GM18499 (cell line): ENCODE results near the gene ENPEP.
"Not testable (repeated sequence)": the region's sequence is repeated elsewhere in the genome, so short reads cannot be mapped to it uniquely, and the experiment has no call there.

Experiments used
- ATAC-seq: cut with Tn5 transposase; IDR thresholded peaks from one replicate; pipeline ENCODE4 v1.9.1; 2021; ENCODE audit warnings: moderate number of reproducible peaks; ENCODE audit not compliant: insufficient read depth, unreplicated experiment

ENPEP gene

DNA sequence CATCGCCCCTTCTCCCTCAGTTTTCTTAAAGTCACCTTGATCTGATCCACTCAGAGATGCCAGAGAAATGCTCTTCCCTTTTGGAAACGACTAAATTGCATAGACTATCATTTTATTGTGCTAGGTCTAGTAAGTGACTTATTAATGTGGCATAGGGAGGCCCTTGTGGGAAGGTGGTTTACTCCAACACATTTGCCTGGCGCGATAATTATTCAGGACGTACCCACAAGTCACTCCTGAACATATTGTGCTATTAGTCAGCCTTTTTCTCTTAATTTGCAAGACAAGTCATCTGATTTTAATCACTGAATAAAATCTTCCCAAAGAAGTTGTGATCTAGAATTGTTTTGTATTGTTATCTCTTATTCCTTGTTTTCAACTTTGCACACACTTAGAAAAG lies 7.6 kb downstream of the ENPEP start:
- no peak for ATAC-seq

- ATAC-seq, result peak; percentile 99
These were observed 8.1 kb downstream of the ENPEP start for GRCh38 chr4:110484029-110484428.

- ATAC-seq, result peak; percentile 24
These were observed 8.8 kb downstream of the ENPEP start for GRCh38 chr4:110484767-110485166.

GRCh38 chr4:110485452-110485851 lies 9.5 kb downstream of the ENPEP start:
- no peak for ATAC-seq

- no peak for ATAC-seq
These were observed 10.3 kb downstream of the ENPEP start for GRCh38 chr4:110486256-110486655.

DNA sequence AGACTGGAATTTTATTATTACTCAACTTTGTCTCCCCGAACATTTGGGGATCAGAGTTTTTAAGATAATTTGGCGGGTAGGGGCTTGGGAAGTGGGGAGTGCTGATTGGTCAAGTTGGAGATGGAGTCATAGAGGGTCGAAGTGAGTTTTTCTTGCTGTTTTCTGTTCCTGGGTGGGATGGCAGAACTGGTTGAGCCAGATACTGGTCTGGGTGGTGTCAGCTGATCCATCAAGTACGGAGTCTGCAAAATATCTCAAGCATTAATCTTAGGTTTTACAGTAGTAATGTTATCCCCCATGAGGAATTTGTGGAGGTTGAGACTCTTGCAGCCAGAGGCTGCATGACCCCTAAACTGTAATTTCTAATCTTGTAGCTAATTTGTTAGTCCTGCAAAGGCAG lies 10.9 kb downstream of the ENPEP start:
- ATAC-seq, result not testable (repeated sequence)

DNA sequence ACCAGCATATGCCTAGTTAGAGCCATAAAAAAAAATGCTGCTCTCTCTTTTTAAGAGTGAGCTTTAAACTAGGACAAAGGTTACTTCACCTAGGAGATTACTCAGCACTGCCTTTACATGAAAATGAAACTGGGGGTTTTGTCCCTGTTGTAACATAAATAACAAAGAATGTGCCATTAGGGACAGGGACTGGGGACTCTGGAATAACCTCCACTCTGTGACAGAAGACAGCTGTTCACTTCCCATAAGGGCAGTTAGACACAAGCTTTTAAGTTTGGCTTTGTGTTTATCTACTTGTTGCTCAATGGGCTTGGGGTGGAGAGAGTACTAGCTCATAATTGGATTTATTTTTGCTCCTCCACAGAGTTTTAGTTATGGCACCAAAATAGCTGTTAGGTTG lies 11.9 kb downstream of the ENPEP start:
- no peak for ATAC-seq

- no peak for ATAC-seq
These were observed 14.1 kb downstream of the ENPEP start for GRCh38 chr4:110489901-110490508.

DNA sequence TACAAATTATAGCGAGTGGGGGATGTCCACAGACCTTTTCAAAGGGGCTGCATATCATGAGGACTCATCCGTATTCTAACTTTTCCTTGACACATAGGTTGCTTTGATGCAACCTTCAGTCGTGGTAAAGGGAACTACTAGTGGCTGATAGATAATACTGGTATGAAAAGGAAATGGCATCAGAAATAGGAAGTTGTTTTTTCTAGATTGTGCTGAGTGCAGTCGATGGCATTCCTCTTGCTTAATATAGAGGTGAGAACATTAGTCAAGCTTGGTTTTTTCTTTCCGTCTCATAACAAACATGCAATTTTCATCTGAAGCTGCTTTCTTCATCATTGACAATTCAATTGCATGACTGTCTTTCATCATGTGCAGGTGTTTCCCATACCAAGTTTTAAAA lies 16.6 kb downstream of the ENPEP start:
- ATAC-seq, result no peak

DNA sequence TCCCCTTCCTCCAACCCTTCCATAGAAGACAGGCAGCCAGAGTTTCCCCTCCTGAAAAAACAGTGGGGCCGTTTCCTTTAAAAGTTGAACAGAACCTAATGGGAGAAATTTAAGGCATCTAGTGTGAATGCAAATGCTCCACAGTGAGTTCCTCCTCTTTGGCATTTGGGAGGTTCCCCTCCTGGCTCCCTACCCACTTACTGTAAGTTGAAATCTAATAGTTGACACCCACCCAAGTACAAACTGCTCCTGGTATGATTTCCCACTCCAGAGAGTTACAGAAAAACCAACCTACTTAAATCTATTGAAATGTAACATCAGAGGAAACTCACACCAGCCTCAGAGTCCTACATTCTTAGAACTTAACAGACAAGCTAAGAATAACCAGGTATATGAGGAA lies 17.6 kb downstream of the ENPEP start:
- ATAC-seq, result no peak

- no peak for ATAC-seq
These were observed 22.5 kb downstream of the ENPEP start for GRCh38 chr4:110498420-110498819.

DNA sequence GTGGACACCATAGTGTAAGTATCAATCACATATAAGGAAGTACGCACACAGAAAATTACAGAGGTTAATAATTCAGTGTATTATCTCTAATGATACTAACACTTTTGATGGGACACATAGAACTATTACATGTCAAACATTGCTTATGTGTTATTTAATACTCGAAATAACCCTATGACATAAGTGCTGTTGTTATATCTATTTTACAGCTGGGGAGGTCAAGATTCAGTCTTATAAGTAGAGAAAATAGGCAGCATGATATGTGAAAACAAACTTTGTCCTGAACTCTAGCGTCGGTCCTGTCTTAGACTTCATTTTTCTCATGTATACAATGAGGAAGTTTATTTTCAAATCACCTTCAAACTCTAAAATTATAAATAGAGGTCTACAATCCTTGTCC lies 23.2 kb downstream of the ENPEP start:
- ATAC-seq, result no peak

DNA sequence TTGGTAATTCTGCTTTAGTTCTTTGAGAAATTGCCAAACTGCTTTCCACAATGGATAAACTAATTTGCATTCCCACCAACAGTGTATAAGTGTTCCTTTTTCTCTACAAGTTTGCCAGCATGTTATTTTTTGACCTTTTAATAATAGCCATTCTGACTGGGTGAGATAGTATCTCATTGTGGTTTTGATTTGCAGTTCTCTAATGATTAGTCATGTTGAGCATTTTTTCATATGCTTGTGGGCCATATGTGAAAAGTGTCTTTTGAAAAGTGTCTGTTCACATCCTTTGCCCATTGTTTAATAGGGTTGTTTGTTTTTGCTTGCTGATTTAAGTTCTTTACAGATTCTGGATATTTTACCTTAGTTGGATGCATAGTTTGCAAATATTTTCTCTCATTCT lies 25.9 kb downstream of the ENPEP start:
- no peak for ATAC-seq

- no peak for ATAC-seq
These were observed 27.5 kb downstream of the ENPEP start for GRCh38 chr4:110503270-110504083.

GRCh38 chr4:110504084-110504435 lies 28.1 kb downstream of the ENPEP start:
- no peak for ATAC-seq

DNA sequence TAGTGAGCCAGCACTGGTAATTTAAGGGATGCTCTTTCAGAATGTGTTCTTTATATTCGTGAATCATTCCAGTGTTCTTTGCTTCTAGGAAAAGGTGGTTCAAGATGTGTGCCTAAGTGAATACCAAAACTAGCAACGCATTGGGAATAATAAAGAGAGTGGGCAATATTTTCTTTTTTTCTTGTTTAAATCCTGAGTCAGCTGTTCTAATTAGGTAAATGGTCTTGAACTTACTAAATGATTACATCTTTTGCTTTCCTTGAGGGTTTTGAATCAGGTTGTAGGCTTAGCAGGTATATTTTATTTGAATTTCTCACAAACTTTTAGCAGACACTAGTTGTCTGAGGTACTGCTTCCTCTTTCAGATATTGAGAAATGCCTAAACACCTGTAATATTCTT lies 29.5 kb downstream of the ENPEP start:
- no peak for ATAC-seq

DNA sequence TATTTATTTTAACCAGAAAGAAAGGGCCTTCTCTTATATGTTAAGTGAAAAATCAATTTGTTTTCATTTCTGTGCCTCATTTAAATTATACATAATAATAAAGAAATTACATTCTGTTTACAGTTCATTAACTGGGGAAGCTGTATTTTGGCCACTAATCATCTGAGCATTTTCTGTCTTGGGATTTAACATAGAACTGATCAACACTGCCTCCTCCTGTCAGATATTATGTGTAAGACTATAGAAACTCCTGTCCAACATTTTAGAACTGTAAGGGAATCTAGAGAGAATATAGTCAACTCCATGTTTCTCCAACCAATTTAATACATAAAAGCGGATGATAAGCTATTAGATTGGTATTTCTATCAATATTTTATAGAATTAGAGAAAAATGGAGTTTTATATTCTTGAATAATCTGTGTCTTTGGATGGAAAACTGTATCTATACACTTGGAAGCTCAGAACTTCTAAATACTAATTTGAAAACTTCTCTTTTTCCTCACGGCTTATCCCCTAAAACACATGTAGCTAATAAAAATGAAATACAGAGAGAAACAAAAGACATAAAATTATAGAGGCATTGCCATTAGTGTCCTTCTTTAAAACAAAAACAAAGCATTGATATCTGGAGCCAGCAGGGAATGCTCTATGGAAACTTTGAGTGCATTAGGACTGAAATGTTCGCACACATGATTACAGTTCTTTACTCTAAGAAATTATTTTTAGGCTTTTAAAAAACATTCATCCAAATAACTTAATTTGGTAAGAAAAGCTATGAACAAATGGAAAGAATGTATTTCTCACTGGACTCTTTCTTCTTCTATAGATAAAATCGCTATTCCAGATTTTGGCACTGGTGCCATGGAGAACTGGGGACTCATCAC lies 33.1 kb downstream of the ENPEP start:
- ATAC-seq, result no peak

GRCh38 chr4:110510277-110510676 lies 34.3 kb downstream of the ENPEP start:
- ATAC-seq, result no peak

- no peak for ATAC-seq
These were observed 35.1 kb downstream of the ENPEP start for GRCh38 chr4:110510955-110511544.

DNA sequence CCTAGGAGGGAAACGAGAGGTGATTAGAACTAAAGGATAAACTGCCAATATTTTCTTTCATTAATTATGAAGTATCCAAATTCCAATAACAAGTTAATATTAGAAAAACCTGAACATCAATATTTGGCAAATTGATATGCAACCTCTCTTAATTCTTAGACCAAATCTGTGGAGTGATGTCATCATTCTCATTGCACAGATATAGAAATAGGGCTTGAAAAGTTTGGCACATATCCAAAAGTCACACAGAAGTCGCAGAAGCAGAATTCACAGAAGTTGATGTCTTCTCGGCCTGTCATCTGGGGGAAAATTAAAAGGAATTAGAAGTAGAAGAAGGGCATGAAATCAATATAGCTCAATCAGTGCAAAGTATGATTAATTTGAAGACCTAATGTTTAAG lies 36.9 kb downstream of the ENPEP start:
- no peak for ATAC-seq
